Fibroblast of lung (primary cell): ENCODE measurements around the gene CACNA1H.

ENCODE experiments used
- EZH2 ChIP-seq: IDR thresholded peaks from 2 replicates; pipeline ENCODE4 v1.5.1; 2012; ENCODE audit warnings: low read length, control low read depth, mild to moderate bottlenecking; ENCODE audit errors: missing control alignments
- TF ChIP-seq, protein P1 (sequence below), 2 donors: IDR thresholded peaks in 1 of 2; conservative IDR thresholded peaks in 1 of 2; 1 replicate in 1 of 2; 2 replicates in 1 of 2; pipeline ENCODE4 v1.5.1; 2011 to 2012; ENCODE audit warnings: low read length in 2 of 2, control low read depth in 1 of 2, inconsistent platforms in 1 of 2, low read depth in 1 of 2, mild to moderate bottlenecking in 1 of 2

DNA sequence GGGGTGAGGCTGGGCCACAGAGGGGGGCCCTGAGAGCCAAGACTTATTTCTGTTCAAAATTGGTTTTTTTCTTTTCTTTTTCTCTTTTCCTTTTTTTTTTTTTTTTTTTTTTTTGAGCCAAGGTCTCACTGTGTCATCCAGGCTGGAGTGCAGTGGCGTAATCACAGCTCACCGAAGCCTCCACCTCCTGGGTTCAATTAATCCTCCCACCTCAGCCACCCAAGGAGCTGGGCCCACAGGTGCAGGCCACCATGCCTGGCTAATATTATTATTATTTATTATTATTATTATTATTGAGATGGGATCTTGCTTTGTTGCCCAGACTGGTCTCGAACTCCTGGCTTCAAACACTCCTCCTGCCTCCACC lies 17.5 kb upstream of the CACNA1H start:
- no peak for TF ChIP-seq EZH2
- TF ChIP-seq, protein P1, sequence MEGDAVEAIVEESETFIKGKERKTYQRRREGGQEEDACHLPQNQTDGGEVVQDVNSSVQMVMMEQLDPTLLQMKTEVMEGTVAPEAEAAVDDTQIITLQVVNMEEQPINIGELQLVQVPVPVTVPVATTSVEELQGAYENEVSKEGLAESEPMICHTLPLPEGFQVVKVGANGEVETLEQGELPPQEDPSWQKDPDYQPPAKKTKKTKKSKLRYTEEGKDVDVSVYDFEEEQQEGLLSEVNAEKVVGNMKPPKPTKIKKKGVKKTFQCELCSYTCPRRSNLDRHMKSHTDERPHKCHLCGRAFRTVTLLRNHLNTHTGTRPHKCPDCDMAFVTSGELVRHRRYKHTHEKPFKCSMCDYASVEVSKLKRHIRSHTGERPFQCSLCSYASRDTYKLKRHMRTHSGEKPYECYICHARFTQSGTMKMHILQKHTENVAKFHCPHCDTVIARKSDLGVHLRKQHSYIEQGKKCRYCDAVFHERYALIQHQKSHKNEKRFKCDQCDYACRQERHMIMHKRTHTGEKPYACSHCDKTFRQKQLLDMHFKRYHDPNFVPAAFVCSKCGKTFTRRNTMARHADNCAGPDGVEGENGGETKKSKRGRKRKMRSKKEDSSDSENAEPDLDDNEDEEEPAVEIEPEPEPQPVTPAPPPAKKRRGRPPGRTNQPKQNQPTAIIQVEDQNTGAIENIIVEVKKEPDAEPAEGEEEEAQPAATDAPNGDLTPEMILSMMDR (conservative IDR thresholded peaks at IDR 0.05 in 1 of 2, IDR thresholded peaks at IDR 0.05 in 1 of 2; ENCODE audit: low read depth in 1 of 2, low read length in 2 of 2): no peak
